KMS-11 (cell line): ENCODE results near the gene WDR27.
A peak's percentile ranks its signal among the peaks of the same experiment; 100 is the strongest.
"Not testable (repeated sequence)": the region's sequence is repeated elsewhere in the genome, so short reads cannot be mapped to it uniquely, and the experiment has no call there.

Experiments used
- H2AFZ ChIP-seq: fragments of 200-600 bp; sonication (generic); 2 replicates; pipeline ENCODE4 v1.6.1; 2016; ENCODE audit warnings: antibody characterized with exemption, mixed run types, low read depth
- H3K27ac ChIP-seq: fragments of 200-600 bp; sonication (generic); 2 replicates; pipeline ENCODE4 v1.6.1; 2016; ENCODE audit warnings: mild to moderate bottlenecking, mixed run types
- H3K27me3 ChIP-seq: fragments of 200-600 bp; sonication (generic); 2 replicates; pipeline ENCODE4 v1.6.1; 2017; ENCODE audit warnings: mild to moderate bottlenecking, low read depth, mixed run types, moderate library complexity; ENCODE audit not compliant: insufficient read depth
- H3K36me3 ChIP-seq: fragments of 200-600 bp; sonication (generic); 2 replicates; pipeline ENCODE4 v1.6.1; 2017; ENCODE audit warnings: mild to moderate bottlenecking, mixed run types; ENCODE audit not compliant: insufficient read depth
- H3K4me1 ChIP-seq: fragments of 200-600 bp; sonication (generic); 2 replicates; pipeline ENCODE4 v1.6.1; 2016; ENCODE audit warnings: mild to moderate bottlenecking, low read depth, mixed run types; ENCODE audit not compliant: poor library complexity, severe bottlenecking
- H3K4me2 ChIP-seq: fragments of 200-600 bp; sonication (generic); 2 replicates; pipeline ENCODE4 v1.7.0; 2016; ENCODE audit warnings: mild to moderate bottlenecking, mixed run types
- H3K4me3 ChIP-seq: fragments of 200-600 bp; sonication (generic); IDR thresholded peaks from 2 replicates; pipeline ENCODE4 v1.6.1; 2017; ENCODE audit warnings: low read depth, low read length, mixed read lengths; ENCODE audit not compliant: insufficient read depth
- H3K79me2 ChIP-seq: fragments of 200-600 bp; sonication (generic); 2 replicates; pipeline ENCODE4 v1.6.1; 2016; ENCODE audit warnings: low read depth, mixed run types; ENCODE audit not compliant: insufficient read depth
- H3K9ac ChIP-seq: fragments of 200-600 bp; sonication (generic); 2 replicates; pipeline ENCODE4 v1.6.1; 2016; ENCODE audit warnings: mild to moderate bottlenecking, mixed run types
- H4K20me1 ChIP-seq: fragments of 200-600 bp; sonication (generic); 2 replicates; pipeline ENCODE4 v1.6.1; 2016; ENCODE audit warnings: mild to moderate bottlenecking, mixed run types; ENCODE audit not compliant: insufficient read depth
- CTCF ChIP-seq: fragments of 200-600 bp; sonication (generic); conservative IDR thresholded peaks from 2 replicates; pipeline ENCODE4 v1.6.1; 2017; ENCODE audit warnings: low read depth, mild to moderate bottlenecking, antibody characterized with exemption, low read length, moderate library complexity, mixed read lengths

Gene WDR27

GRCh38 chr6:169707772-169708171 lies 5.9 kb upstream of the WDR27 start:
- Histone ChIP-seq H3K9ac (no peak overlapping the region), H3K27ac (no peak overlapping the region), H4K20me1 (no peaks in the 10 kb centered on the region), H3K4me2 (no peak overlapping the region), H3K79me2 (peaks cover 18% of the 10 kb centered on the region), H3K27me3 (no peaks in the 10 kb centered on the region), H3K36me3 (0 out of 2 replicates have a peak, but pooled peaks cover 3% of the 10 kb centered on the region), H3K4me1 (peaks cover 23% of the 10 kb centered on the region), H3K4me3 (no peak overlapping the region), H2AFZ (no peak overlapping the region)
- no peak for TF ChIP-seq CTCF

- Histone ChIP-seq H3K27me3 (no peaks in the 10 kb centered on the region), H3K79me2 (peaks cover 34% of the 10 kb centered on the region), H3K27ac (peak overlapping the region; percentile 85), H3K4me2 (peak overlapping the region; percentile 94), H3K4me3 (no peak overlapping the region), H3K36me3 (0 out of 2 replicates have a peak, but pooled peaks cover 3% of the 10 kb centered on the region), H2AFZ (peak overlapping the region; percentile 74), H3K9ac (peak overlapping the region; percentile 75), H3K4me1 (peaks cover 33% of the 10 kb centered on the region), H4K20me1 (no peaks in the 10 kb centered on the region)
- TF ChIP-seq CTCF: no peak
Observed at GRCh38 chr6:169702840-169703246, 1.0 kb upstream of the WDR27 start.

GRCh38 chr6:169701311-169701953 lies 397 bp downstream of the WDR27 start:
- peak overlapping the region; percentile 74 for H2AFZ ChIP-seq
- 0 out of 2 replicates have a peak, but pooled peaks cover 3% of the 10 kb centered on the region for H3K36me3 ChIP-seq
- peak overlapping the region; percentile 83 for H3K4me2 ChIP-seq
- peak overlapping the region; percentile 85 for H3K27ac ChIP-seq
- H3K9ac ChIP-seq: peak overlapping the region; percentile 75
- H3K4me1 ChIP-seq: peaks cover 33% of the 10 kb centered on the region
- no peaks in the 10 kb centered on the region for H3K27me3 ChIP-seq
- TF ChIP-seq CTCF: no peak
- no peak overlapping the region for H3K4me3 ChIP-seq
- H4K20me1 ChIP-seq: no peaks in the 10 kb centered on the region
- H3K79me2 ChIP-seq: peaks cover 34% of the 10 kb centered on the region

- Histone ChIP-seq H3K79me2 (peaks cover 34% of the 10 kb centered on the region), H3K9ac (peak overlapping the region; percentile 75; the same call in 1 of the 2 replicates), H3K36me3 (no peaks in the 10 kb centered on the region), H3K4me3 (no peak overlapping the region), H3K27ac (no peak overlapping the region), H4K20me1 (no peaks in the 10 kb centered on the region), H2AFZ (no peak overlapping the region), H3K4me2 (peak overlapping the region; percentile 83), H3K4me1 (peaks cover 33% of the 10 kb centered on the region), H3K27me3 (no peaks in the 10 kb centered on the region)
- no peak for TF ChIP-seq CTCF
Observed at GRCh38 chr6:169700296-169700695, 1.5 kb downstream of the WDR27 start.

GRCh38 chr6:169697115-169697514 lies 4.7 kb downstream of the WDR27 start:
- not testable (repeated sequence) for H3K36me3 ChIP-seq
- H3K79me2 ChIP-seq: peaks cover 22% of the 10 kb centered on the region; the same call in 1 of the 2 replicates

More at GRCh38 chr6:169697115-169697514, 4.7 kb downstream of the WDR27 start:
- not testable (repeated sequence) for H3K27ac ChIP-seq, H2AFZ ChIP-seq, H3K9ac ChIP-seq, H3K4me1 ChIP-seq, H3K4me3 ChIP-seq, H3K27me3 ChIP-seq, H4K20me1 ChIP-seq, H3K4me2 ChIP-seq
